VCaP (cell line): ENCODE measurements around the gene TSKU.

Experiments
- H3K27ac ChIP-seq: fragments of 450-650 bp; 2 replicates; pipeline ENCODE4 v1.5.1; 2017
- TF ChIP-seq, protein P1 (sequence below): fragments of 450-650 bp; conservative IDR thresholded peaks from 2 replicates; pipeline ENCODE4 v1.5.1; 2017; ENCODE audit warnings: mild to moderate bottlenecking, moderate library complexity

TSKU gene

DNA sequence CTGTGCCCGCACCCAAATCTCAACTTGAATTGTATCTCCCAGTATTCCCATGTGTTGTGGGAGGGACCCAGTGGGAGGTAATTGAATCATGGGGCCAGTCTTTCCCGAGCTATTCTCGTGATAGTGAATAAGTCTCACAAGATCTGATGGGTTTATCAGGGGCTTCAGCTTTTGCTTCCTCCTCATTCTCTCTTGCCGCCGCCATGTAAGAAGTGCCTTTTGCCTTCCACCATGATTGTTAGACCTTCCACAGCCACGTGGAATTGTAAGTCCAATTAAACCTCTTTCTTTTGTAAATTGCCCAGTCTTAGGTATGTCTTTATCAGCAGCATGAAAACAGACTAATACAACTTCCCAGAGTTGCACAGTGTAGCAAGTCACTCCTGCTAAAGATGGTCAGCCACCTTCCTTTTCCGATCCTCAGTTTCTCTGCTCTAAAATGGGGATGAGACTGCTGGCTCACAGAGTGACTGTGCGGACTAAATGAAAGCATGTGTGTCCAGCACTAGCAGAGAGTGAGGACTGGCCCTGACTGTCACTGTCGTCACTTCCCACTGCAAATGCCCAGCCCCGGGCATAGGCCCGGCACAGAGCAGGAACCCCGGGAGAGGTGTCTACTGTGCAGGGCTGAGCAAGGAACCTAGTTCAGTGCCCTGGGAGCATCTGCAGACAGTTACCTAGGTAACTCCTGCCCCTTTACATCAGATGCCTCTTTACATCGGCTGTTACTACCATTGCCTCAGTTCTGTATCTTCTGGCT lies 9.5 kb downstream of the TSKU start:
- TF ChIP-seq, protein P1, sequence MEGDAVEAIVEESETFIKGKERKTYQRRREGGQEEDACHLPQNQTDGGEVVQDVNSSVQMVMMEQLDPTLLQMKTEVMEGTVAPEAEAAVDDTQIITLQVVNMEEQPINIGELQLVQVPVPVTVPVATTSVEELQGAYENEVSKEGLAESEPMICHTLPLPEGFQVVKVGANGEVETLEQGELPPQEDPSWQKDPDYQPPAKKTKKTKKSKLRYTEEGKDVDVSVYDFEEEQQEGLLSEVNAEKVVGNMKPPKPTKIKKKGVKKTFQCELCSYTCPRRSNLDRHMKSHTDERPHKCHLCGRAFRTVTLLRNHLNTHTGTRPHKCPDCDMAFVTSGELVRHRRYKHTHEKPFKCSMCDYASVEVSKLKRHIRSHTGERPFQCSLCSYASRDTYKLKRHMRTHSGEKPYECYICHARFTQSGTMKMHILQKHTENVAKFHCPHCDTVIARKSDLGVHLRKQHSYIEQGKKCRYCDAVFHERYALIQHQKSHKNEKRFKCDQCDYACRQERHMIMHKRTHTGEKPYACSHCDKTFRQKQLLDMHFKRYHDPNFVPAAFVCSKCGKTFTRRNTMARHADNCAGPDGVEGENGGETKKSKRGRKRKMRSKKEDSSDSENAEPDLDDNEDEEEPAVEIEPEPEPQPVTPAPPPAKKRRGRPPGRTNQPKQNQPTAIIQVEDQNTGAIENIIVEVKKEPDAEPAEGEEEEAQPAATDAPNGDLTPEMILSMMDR = no peak
- peak overlapping the region; percentile 48 for H3K27ac ChIP-seq

GRCh38 chr11:76793391-76794291 lies 10.5 kb downstream of the TSKU start:
- H3K27ac ChIP-seq = peak overlapping the region; percentile 48
- TF ChIP-seq, protein P1 = no peak

DNA sequence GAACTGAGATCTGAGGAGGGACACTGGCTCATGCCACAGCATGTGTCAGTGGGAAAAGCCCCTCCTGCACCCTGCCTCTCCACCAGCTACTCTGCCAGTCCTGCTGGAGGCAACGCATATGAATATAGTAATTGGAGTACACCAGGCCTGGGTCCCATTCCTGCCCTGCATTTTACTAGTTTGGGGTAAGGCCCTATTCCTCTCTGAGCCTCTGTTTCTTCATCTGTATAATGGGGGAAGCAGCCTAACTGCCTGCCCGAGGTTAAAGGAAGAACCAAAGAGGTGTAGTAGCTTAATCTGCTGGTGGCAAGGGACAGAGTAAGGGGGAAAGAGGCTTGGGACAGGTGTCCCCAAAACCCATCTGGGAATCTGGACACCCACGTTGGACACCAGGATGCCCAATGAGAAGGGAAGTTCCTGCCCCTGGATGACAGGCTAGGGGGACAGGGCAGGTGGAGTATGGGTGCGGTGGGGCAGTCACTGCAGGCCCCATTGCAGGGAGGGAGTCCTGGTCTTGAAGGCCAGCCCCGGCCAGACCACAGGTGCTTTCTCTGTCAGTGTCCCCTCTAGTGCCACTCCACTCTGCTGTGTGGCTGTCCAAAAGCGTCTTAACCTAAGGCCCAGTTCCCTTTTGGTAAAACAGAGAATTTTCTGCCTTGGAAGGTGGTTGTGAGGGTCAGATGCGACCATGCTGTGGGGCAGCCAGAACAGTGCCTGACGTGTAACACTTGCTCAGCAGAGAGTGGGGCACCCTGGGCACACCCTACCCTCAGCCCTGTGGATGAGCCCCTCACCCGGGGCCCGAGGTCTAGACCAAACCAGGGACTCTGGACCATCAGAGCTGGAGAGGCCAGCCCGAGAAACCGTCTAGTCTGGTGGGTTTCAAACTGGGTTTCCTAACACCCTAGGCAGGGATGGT lies 11.5 kb downstream of the TSKU start:
- TF ChIP-seq, protein P1 = no peak

GRCh38 chr11:76795290-76795935 lies 12.3 kb downstream of the TSKU start:
- TF ChIP-seq, protein P1 = no peak
- H3K27ac ChIP-seq = no peak overlapping the region; the same call in 1 of the 2 replicates

More for the DNA sequence above, 11.5 kb downstream of the TSKU start:
- H3K27ac ChIP-seq = peak overlapping the region; percentile 48

DNA sequence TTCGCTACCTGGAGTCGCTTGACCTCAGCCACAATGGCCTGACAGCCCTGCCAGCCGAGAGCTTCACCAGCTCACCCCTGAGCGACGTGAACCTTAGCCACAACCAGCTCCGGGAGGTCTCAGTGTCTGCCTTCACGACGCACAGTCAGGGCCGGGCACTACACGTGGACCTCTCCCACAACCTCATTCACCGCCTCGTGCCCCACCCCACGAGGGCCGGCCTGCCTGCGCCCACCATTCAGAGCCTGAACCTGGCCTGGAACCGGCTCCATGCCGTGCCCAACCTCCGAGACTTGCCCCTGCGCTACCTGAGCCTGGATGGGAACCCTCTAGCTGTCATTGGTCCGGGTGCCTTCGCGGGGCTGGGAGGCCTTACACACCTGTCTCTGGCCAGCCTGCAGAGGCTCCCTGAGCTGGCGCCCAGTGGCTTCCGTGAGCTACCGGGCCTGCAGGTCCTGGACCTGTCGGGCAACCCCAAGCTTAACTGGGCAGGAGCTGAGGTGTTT lies 12.8 kb downstream of the TSKU start:
- no peak overlapping the region for H3K27ac ChIP-seq
- TF ChIP-seq, protein P1 = no peak

DNA sequence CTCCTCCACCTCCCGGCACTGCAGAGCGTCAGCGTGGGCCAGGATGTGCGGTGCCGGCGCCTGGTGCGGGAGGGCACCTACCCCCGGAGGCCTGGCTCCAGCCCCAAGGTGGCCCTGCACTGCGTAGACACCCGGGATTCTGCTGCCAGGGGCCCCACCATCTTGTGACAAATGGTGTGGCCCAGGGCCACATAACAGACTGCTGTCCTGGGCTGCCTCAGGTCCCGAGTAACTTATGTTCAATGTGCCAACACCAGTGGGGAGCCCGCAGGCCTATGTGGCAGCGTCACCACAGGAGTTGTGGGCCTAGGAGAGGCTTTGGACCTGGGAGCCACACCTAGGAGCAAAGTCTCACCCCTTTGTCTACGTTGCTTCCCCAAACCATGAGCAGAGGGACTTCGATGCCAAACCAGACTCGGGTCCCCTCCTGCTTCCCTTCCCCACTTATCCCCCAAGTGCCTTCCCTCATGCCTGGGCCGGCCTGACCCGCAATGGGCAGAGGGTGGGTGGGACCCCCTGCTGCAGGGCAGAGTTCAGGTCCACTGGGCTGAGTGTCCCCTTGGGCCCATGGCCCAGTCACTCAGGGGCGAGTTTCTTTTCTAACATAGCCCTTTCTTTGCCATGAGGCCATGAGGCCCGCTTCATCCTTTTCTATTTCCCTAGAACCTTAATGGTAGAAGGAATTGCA lies 13.5 kb downstream of the TSKU start:
- TF ChIP-seq, protein P1 = no peak
- H3K27ac ChIP-seq = no peak overlapping the region
